ENCODE measurements around the gene ARL2BP. TPM values are rescaled to one million over a fixed set of nuclear protein-coding genes. Genes with fewer than 3 reads are reported as not detected.

The ARL2BP gene
- total and polyA plus RNA-seq, 10 of the 15 experiments (the other 5 are each of a cell fraction or from before 2014, with no cell fraction given) = 12.5 to 56.6 (median 29.7) TPM

DNA sequence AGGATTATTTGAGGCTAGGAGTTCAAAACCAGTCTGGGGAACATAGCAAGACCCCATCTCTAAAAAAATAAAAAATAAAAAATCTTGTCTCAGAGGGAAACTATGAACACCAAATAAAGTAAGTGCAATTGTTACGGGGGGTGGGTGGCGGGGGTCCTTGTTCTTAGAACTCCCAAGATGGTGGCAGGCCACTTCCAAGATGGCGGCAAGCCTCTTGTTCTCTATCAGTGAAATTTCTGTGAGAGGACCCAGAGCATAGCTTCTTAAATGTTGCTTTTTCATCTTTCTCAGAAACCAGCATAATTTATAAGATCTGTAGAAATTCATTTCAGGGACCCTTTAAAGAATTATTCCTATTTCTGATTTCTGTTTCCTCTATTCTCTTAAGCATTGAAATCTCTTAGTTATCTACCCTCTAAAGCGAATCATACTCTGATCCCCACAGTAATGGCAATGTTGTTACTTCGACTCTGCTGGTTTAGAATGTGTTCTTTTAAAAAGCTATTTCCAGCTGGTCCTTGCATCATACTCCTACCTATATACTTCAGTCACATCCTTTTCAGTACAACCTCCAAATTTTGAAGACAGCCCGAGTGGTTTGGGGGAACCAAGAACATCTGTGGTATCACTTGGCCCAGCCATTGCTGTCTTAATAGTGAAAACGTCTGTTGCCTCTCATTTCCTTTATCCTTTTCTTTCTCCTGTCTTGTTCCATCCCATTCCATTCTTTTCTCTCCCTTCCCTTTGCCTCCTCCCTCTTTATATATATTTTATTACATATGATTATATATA lies 42.8 kb upstream of the ARL2BP start:
- RAD21 ChIA-PET (ENCODE audit: unreplicated experiment) = no interaction called here
- SMC1A ChIA-PET (ENCODE audit: uncharacterized antibody, unreplicated experiment) = interaction anchor here (1.0 kb wide), 1 partner anchor 30 kb away, joined by 3 read pairs; no protein-coding TSS in a partner anchor
- Histone ChIP-seq H3K9ac (ENCODE audit: control insufficient read depth, insufficient read depth, low read length) (no peak overlapping the region), H3K4me2 (ENCODE audit: control insufficient read depth, insufficient read depth) (no peak overlapping the region), H3K27ac (ENCODE audit: control insufficient read depth, insufficient read depth) (no peak overlapping the region), H3K36me3 (ENCODE audit: control insufficient read depth in 2 of 2, insufficient read depth in 2 of 2, low read length in 1 of 2) (peaks cover 5 to 17% of the 10 kb centered on the region in 2 experiments; a peak in 3 of 4 replicates), H3K27me3 (replicated peaks in 1 of 2; ENCODE audit: control insufficient read depth in 2 of 2, insufficient read depth in 2 of 2, low read length in 1 of 2) (no peaks in the 10 kb centered on the region), H3K79me2 (ENCODE audit: control insufficient read depth, insufficient read depth, low read length) (peaks cover under 1% of the 10 kb centered on the region), H3K9me3 (replicated peaks; ENCODE audit: control insufficient read depth, insufficient read depth, low read length) (no peaks in the 10 kb centered on the region), H4K20me1 (ENCODE audit: control insufficient read depth, insufficient read depth) (0 out of 2 replicates have a peak, but pooled peaks cover 3% of the 10 kb centered on the region), H2AFZ (ENCODE audit: control insufficient read depth, low read depth, low read length) (no peak overlapping the region), H3K4me1 (ENCODE audit: control insufficient read depth, insufficient read depth, low read length) (no peaks in the 10 kb centered on the region), H3K4me3 (no peak overlapping the region)
- FAIRE-seq (peak; percentile 69), ATAC-seq (no peak), DNase-seq (ENCODE audit: low read depth, low spot score) (no peak)
- 87% methylated on average over 7 of the region's 7 CpGs for WGBS (ENCODE audit: insufficient coverage, insufficient replicate concordance, low lambda C conversion rate, missing lambda C conversion rate)
- CTCF ChIA-PET = interaction anchor here (0.6 kb wide), 1 partner anchor 260 kb away, joined by 3 read pairs; no protein-coding TSS in a partner anchor
- in situ Hi-C loops (cut with MboI) (loop anchor here (25.0 kb wide), 1 partner anchor 1360 kb away; no protein-coding TSS in a partner anchor), intact Hi-C loops (cut with micrococcal nuclease; ENCODE audit: unreplicated experiment) (no loop called here)
- no TSS peak for BruUV-seq (replicated peaks)
- POLR2A ChIA-PET = no interaction called here
- no peak for TF ChIP-seq NBN (IDR thresholded peaks at IDR 0.05)
- peak; percentile 61; the same call in 1 of the 2 replicates for TF ChIP-seq YY1 (IDR thresholded peaks at IDR 0.05; ENCODE audit: low read depth, low read length)

DNA sequence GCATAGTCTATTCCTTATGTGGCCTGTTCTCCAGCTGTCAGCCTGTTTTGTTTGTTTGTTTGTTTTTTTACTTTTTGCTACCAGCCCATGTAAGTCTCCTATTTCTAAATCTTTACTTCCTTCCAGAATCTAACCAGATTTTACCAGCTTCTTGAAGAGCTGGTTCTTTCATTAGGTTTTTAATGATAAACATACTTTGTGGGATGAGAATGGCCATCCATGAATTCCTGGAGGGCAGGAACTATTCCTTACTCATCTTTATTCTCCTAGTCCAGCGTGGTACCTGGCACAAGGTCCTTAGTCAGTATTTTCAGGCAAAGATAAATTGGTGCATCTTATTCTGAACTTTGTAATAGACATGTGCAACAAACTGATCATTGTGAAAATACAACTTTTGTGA lies 41.6 kb upstream of the ARL2BP start:
- intact Hi-C loops (cut with micrococcal nuclease; ENCODE audit: unreplicated experiment) (no loop called here), in situ Hi-C loops (cut with MboI) (loop anchor here (25.0 kb wide), 1 partner anchor 1359 kb away; no protein-coding TSS in a partner anchor)
- Histone ChIP-seq H3K27me3 (replicated peaks in 1 of 2; ENCODE audit: control insufficient read depth in 2 of 2, insufficient read depth in 2 of 2, low read length in 1 of 2) (no peaks in the 10 kb centered on the region), H3K27ac (ENCODE audit: control insufficient read depth, insufficient read depth) (no peak overlapping the region), H3K9me3 (replicated peaks; ENCODE audit: control insufficient read depth, insufficient read depth, low read length) (no peaks in the 10 kb centered on the region), H3K4me3 (no peak overlapping the region), H3K4me2 (ENCODE audit: control insufficient read depth, insufficient read depth) (no peak overlapping the region), H4K20me1 (ENCODE audit: control insufficient read depth, insufficient read depth) (0 out of 2 replicates have a peak, but pooled peaks cover 3% of the 10 kb centered on the region), H3K36me3 (ENCODE audit: control insufficient read depth in 2 of 2, insufficient read depth in 2 of 2, low read length in 1 of 2) (peaks cover 7 to 17% of the 10 kb centered on the region in 2 experiments; a peak in 3 of 4 replicates), H3K9ac (ENCODE audit: control insufficient read depth, insufficient read depth, low read length) (no peak overlapping the region), H2AFZ (ENCODE audit: control insufficient read depth, low read depth, low read length) (no peak overlapping the region), H3K79me2 (ENCODE audit: control insufficient read depth, insufficient read depth, low read length) (no peaks in the 10 kb centered on the region; the same call in 1 of the 2 replicates), H3K4me1 (ENCODE audit: control insufficient read depth, insufficient read depth, low read length) (no peaks in the 10 kb centered on the region)
- RAD21 ChIA-PET (ENCODE audit: unreplicated experiment) = no interaction called here
- ATAC-seq = no peak
- WGBS (ENCODE audit: insufficient coverage, insufficient replicate concordance, low lambda C conversion rate, missing lambda C conversion rate) = 96% methylated on average over 1 of the region's 1 CpG
- BruUV-seq (replicated peaks) = no TSS peak
- no peak for DNase-seq (ENCODE audit: low read depth, low spot score)
- FAIRE-seq = no peak
- CTCF ChIA-PET = interaction anchor here (0.9 to 1.4 kb wide), 2 partner anchors 13 to 32 kb away, joined by 3 read pairs; no protein-coding TSS in a partner anchor
- POLR2A ChIA-PET = no interaction called here
- TF ChIP-seq DPF2 (IDR thresholded peaks at IDR 0.05) (no peak), MLLT1 (IDR thresholded peaks at IDR 0.05) (no peak)
- SMC1A ChIA-PET (ENCODE audit: uncharacterized antibody, unreplicated experiment) = interaction anchor here (1.0 kb wide), 1 partner anchor 29 kb away, joined by 3 read pairs; no protein-coding TSS in a partner anchor
